Ascending aorta (tissue), 2 donors: ENCODE measurements around the gene VAMP2. TPM values are rescaled to one million over a fixed set of nuclear protein-coding genes. Genes with fewer than 3 reads are reported as not detected.

ENCODE experiments used
- DNase-seq, 2 donors: peaks; one replicate each; pipeline ENCODE4 v3.0.0-alpha.2; 2019; ENCODE audit warnings: low spot score in 2 of 2
- H3K27ac ChIP-seq, 2 donors: fragments of 200-600 bp; sonication (generic); one replicate each; pipeline ENCODE4 v1.5.1; 2016 to 2017; ENCODE audit warnings: mild to moderate bottlenecking in 1 of 2
- H3K27me3 ChIP-seq: fragments of 200-600 bp; sonication (generic); one replicate; pipeline ENCODE4 v1.5.1; 2017
- H3K36me3 ChIP-seq, 2 donors: fragments of 200-600 bp; sonication (generic); one replicate each; pipeline ENCODE4 v1.5.1; 2016
- H3K4me1 ChIP-seq, 2 donors: fragments of 200-600 bp; sonication (generic); one replicate each; pipeline ENCODE4 v1.5.1; 2016 to 2017; ENCODE audit warnings: mild to moderate bottlenecking in 1 of 2
- H3K4me3 ChIP-seq, 2 donors: fragments of 200-600 bp; sonication (generic); one replicate each; pipeline ENCODE4 v1.5.1; 2016 to 2017; ENCODE audit warnings: mild to moderate bottlenecking in 1 of 2
- H3K9me3 ChIP-seq, 2 donors: fragments of 200-600 bp; sonication (generic); one replicate each; pipeline ENCODE4 v1.5.1; 2016
- CTCF ChIP-seq, 3 experiments: fragments of 200-600 bp in 2 of 3; fragments of 450-650 bp in 1 of 3; sonication (generic) in 2 of 3; IDR thresholded peaks; one replicate each; pipeline ENCODE4 v1.5.1; 2016 to 2019; ENCODE audit warnings: antibody characterized with exemption in 3 of 3, mild to moderate bottlenecking in 1 of 3, moderate library complexity in 1 of 3
- intact Hi-C: fragments of 100-400 bp; cut with DNase I; formaldehyde crosslinking; loops from one replicate; pipeline ENCODE4 v1.15.1; 2023
- total RNA-seq: library from RNA; depleted of rRNA; stranded (reverse); fragments of >200 nt; gene quantifications from one replicate; pipeline ENCODE4 v1.1.0, GENCODE V29; 2016

The VAMP2 gene
- total RNA-seq, 1 donor from 2014 or later: 28.3 TPM

GRCh38 chr17:8188263-8188839, 25.6 kb upstream of the VAMP2 start:
- no peak for DNase-seq
- no peak for TF ChIP-seq CTCF (IDR thresholded peaks at IDR 0.05)
- intact Hi-C loops: loop anchor here (5.0 kb wide), 1 partner anchor 109 kb away; the partner anchor contains the start of gene SLC25A35
- Histone ChIP-seq H3K4me3 (peak overlapping the region; percentile 69 to 81), H3K27ac (peak overlapping the region; percentile 96 to 97), H3K27me3 (no peaks in the 10 kb centered on the region), H3K36me3 (no peaks in the 10 kb centered on the region), H3K4me1 (peaks cover 14 to 28% of the 10 kb centered on the region in 2 donors), H3K9me3 (no peaks in the 10 kb centered on the region)

- Histone ChIP-seq H3K4me3 (peak overlapping the region; percentile 75 to 81), H3K27me3 (no peaks in the 10 kb centered on the region), H3K9me3 (no peaks in the 10 kb centered on the region), H3K36me3 (no peaks in the 10 kb centered on the region), H3K4me1 (peaks cover 14 to 28% of the 10 kb centered on the region in 2 donors), H3K27ac (peak overlapping the region; percentile 96 to 97)
- no peak for TF ChIP-seq CTCF (IDR thresholded peaks at IDR 0.05)
- intact Hi-C loops: loop anchor here (1.0 to 5.0 kb wide), 4 partner anchors 25 to 110 kb away; partner anchors contain the start of genes SLC25A35 and VAMP2
- peak; percentile 62 to 97 for DNase-seq
These were observed 24.9 kb upstream of the VAMP2 start for GRCh38 chr17:8187517-8188262.

- peak; percentile 83 to 97 for DNase-seq
- peak in 1 of 3 experiments; percentile 46 for TF ChIP-seq CTCF (IDR thresholded peaks at IDR 0.05)
- Histone ChIP-seq H3K9me3 (no peaks in the 10 kb centered on the region), H3K27me3 (no peaks in the 10 kb centered on the region), H3K36me3 (no peaks in the 10 kb centered on the region), H3K27ac (peak overlapping the region; percentile 88 to 96), H3K4me1 (peaks cover 14 to 28% of the 10 kb centered on the region in 2 donors), H3K4me3 (peak overlapping the region; percentile 70 to 75)
- intact Hi-C loops: loop anchor here (1.0 to 5.0 kb wide), 6 partner anchors 24 to 110 kb away; partner anchors contain the start of genes SLC25A35 and VAMP2
These were observed 24.2 kb upstream of the VAMP2 start for GRCh38 chr17:8186787-8187516.

- Histone ChIP-seq H3K9me3 (no peaks in the 10 kb centered on the region), H3K36me3 (no peaks in the 10 kb centered on the region), H3K4me3 (peak overlapping the region; percentile 70 to 75), H3K27ac (peak overlapping the region; percentile 88 to 96), H3K27me3 (no peaks in the 10 kb centered on the region), H3K4me1 (peaks cover 14 to 24% of the 10 kb centered on the region in 2 donors)
- no peak for DNase-seq
- intact Hi-C loops: loop anchor here (1.0 to 5.0 kb wide), 4 partner anchors 24 to 111 kb away; partner anchors contain the start of genes SLC25A35 and VAMP2
- peak in 2 of 3 experiments; percentile 29 to 37 for TF ChIP-seq CTCF (IDR thresholded peaks at IDR 0.05)
These were observed 23.7 kb upstream of the VAMP2 start for GRCh38 chr17:8186446-8186786.

GRCh38 chr17:8185582-8186445, 23.1 kb upstream of the VAMP2 start:
- DNase-seq: peak; percentile 63 to 96
- no peak for TF ChIP-seq CTCF (IDR thresholded peaks at IDR 0.05)
- H3K4me3 ChIP-seq: peak overlapping the region; percentile 70 to 75
- H3K9me3 ChIP-seq: no peaks in the 10 kb centered on the region
- H3K36me3 ChIP-seq: no peaks in the 10 kb centered on the region
- H3K27ac ChIP-seq: peak overlapping the region; percentile 88 to 96
- no peaks in the 10 kb centered on the region for H3K27me3 ChIP-seq
- H3K4me1 ChIP-seq: peaks cover 14 to 21% of the 10 kb centered on the region in 2 donors
- intact Hi-C loops: loop anchor here (1.0 to 5.0 kb wide), 4 partner anchors 23 to 111 kb away; partner anchors contain the start of genes SLC25A35 and VAMP2
